GM12864 (cell line): ENCODE results near the gene HTD2.
"Not testable (repeated sequence)": the region's sequence is repeated elsewhere in the genome, so short reads cannot be mapped to it uniquely, and the experiment has no call there.

Experiments used
- DNase-seq: peaks from one replicate; pipeline ENCODE4 v3.0.0-alpha.2; 2011; ENCODE audit warnings: low read depth
- H3K4me3 ChIP-seq: 2 replicates; pipeline ENCODE4 v1.5.1; 2011; ENCODE audit warnings: mild to moderate bottlenecking, low read depth, low read length, control low read depth
- TF ChIP-seq, protein P1 (sequence below): IDR thresholded peaks from 2 replicates; pipeline ENCODE4 v1.5.1; 2011; ENCODE audit warnings: low read depth, mild to moderate bottlenecking, moderate library complexity, low read length, control low read depth, inconsistent platforms; ENCODE audit errors: missing control alignments

HTD2 gene

DNA sequence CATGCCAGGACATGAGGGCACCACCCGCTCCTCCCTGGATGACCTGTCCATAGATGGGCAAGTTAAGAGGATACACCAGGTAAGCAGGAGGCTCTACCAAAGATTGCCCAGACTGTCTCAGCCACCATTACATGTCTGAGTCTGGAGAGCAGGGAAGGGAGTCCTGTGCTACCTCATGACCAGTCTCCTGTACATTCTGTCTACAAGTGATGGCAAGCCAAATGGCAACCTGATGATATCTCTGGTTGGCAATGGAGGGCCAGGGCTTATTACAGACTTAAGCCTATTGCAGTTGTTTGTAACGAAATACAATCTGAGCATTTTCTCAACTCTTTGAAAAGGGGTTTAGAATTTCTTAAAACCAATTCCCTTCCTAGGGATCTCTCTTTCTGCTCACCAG lies 37.0 kb upstream of the HTD2 start:
- TF ChIP-seq, protein P1, sequence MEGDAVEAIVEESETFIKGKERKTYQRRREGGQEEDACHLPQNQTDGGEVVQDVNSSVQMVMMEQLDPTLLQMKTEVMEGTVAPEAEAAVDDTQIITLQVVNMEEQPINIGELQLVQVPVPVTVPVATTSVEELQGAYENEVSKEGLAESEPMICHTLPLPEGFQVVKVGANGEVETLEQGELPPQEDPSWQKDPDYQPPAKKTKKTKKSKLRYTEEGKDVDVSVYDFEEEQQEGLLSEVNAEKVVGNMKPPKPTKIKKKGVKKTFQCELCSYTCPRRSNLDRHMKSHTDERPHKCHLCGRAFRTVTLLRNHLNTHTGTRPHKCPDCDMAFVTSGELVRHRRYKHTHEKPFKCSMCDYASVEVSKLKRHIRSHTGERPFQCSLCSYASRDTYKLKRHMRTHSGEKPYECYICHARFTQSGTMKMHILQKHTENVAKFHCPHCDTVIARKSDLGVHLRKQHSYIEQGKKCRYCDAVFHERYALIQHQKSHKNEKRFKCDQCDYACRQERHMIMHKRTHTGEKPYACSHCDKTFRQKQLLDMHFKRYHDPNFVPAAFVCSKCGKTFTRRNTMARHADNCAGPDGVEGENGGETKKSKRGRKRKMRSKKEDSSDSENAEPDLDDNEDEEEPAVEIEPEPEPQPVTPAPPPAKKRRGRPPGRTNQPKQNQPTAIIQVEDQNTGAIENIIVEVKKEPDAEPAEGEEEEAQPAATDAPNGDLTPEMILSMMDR, result no peak
- H3K4me3 ChIP-seq, result no peak overlapping the region
- DNase-seq, result no peak

DNA sequence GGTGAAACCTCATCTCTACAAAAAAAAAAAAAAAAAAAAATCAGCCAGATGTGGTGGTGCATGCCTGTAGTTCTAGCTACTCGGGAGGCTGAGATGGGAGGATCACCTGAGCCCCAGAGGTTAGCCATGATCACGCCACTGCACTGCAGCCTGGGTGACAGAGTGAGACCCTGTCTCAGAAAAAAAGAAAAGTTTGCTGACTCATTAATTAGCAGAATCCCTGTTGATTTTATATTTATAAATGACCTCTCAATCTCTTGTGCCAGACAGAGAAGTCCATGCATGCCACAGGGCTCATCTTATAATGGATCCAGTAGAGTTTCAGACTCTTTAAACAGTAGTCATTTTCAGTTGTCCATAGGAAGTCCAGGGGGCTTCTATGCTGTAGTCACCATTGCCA lies 35.8 kb upstream of the HTD2 start:
- H3K4me3 ChIP-seq, result no peak overlapping the region
- TF ChIP-seq, protein P1, result no peak
- DNase-seq, result no peak

DNA sequence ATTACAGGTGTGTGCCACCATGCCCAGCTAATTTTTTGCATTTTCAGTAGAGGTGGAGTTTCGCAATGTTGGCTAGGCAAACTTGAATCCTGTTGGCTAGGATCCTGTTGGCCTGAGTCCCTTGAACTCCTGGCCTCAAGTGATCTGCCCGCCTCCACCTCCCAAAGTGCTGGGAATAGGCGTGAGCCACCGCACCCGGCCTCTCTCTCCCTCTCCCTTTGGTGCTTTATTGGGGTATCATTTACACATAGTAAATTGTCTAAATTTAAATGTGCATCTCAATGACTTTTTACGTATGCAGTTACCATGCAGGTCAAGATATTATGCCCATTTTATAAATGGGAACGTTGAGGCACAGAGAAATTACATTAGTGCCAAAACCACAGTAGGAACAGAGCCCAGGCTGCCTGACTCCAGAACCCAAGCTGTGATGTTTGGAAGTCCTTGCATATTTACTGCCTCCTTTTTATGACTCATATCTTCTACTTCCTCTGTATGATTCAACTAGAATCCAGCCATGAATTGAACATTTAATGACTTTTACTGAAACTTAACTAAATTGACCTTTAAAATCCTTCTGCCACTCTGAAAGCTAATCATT lies 34.3 kb upstream of the HTD2 start:
- TF ChIP-seq, protein P1, result no peak
- no peak for DNase-seq
- no peak overlapping the region for H3K4me3 ChIP-seq

DNA sequence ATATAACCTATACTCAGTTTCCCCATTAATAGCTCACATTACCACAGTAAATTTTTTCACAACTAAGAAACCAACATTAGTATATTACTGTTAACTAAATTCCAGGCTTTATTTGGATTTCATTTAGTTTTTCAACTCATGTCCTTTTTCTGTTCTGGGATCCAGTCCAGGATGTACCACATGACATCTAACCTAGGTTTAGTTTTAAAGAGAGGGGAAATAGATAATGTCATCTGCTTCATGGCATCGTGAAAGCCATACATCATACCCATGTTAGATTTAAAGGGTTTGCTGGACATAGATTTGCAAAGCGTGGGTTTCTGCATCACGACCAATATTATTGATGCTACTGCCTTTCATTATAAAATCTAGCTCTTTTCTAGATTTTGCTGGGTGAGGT lies 33.4 kb upstream of the HTD2 start:
- no peak overlapping the region for H3K4me3 ChIP-seq
- TF ChIP-seq, protein P1, result no peak
- no peak for DNase-seq

DNA sequence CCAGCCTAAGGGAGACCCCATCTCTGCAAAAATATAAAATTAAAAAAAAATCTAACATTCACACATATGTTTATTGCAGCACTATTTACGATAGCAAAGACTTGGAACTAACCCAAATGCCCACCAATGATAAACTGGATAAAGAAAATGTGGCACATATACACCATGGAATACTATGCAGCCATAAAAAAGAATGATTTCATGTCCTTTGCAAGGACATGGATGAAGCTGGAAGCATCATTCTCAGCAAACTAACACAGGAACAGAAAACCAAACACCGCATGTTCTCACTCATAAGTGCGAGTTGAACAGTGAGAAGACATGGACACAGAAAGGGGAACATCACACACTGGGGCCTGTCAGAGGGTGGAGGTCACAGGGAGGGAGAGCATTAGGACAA lies 33.0 kb upstream of the HTD2 start:
- DNase-seq, H3K4me3 ChIP-seq: not testable (repeated sequence)

DNA sequence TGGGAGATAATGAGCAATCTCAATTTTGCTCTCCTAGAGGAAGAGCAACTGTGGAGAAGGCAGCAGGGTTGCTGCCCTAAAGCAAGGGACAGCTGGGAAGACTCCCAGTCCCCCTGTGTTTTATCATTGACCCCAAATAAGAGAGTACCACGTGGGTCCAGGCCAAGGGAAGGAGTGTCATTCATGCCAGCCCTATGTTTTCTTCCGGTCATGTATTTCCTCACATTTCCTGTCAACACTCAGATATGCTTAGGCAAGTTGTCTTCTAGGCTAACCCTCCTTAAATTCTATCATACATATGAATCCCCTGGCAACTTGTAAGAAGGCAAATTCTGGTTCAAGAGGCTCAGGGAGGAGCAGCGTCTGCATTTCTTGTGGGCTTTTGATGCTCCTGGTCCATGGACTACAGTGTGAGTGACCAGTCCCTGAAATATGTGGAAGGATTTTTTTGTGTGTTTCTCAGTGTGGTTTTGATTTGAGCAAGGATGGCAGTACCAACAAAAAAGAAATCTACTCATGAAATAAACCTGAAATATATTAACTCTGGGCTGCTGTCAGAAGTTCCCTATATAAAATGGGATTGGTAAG lies 32.2 kb upstream of the HTD2 start:
- TF ChIP-seq, protein P1, result no peak
- no peak for DNase-seq

DNA sequence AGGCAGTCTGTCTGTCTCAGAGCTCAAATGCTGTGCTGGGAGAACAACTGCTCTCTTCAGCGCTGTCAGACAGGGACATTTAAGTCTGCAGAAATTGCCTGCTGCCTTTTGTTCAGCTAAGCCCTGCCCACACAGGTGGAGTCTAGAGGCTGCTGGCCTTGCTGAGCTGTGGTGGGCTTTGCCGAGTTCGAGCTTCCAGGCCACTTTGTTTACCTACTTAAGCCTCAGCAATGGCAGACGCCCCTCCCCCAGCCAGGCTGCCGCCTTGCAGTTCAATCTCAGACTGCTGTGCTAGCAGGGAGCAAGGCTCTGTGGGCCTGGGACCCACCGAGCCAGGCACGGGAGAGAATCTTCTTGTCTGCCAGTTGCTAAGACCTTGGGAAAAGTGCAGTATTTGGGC lies 25.3 kb upstream of the HTD2 start:
- no peak for DNase-seq
- TF ChIP-seq, protein P1, result no peak
- no peak overlapping the region for H3K4me3 ChIP-seq

More for the DNA sequence above, 32.2 kb upstream of the HTD2 start:
- no peak overlapping the region for H3K4me3 ChIP-seq
